22Rv1 (cell line): ENCODE measurements around the gene UBE2QL1.

ENCODE experiments used
- ZFX ChIP-seq: fragments of 450-650 bp; IDR thresholded peaks from 2 replicates; pipeline ENCODE4 v1.6.1; 2017; ENCODE audit warnings: antibody characterized with exemption, borderline replicate concordance
- TF ChIP-seq, protein P1 (sequence below): fragments of 450-650 bp; IDR thresholded peaks from 2 replicates; pipeline ENCODE4 v1.5.1; 2017; ENCODE audit warnings: mild to moderate bottlenecking

- TF ChIP-seq, protein P1, sequence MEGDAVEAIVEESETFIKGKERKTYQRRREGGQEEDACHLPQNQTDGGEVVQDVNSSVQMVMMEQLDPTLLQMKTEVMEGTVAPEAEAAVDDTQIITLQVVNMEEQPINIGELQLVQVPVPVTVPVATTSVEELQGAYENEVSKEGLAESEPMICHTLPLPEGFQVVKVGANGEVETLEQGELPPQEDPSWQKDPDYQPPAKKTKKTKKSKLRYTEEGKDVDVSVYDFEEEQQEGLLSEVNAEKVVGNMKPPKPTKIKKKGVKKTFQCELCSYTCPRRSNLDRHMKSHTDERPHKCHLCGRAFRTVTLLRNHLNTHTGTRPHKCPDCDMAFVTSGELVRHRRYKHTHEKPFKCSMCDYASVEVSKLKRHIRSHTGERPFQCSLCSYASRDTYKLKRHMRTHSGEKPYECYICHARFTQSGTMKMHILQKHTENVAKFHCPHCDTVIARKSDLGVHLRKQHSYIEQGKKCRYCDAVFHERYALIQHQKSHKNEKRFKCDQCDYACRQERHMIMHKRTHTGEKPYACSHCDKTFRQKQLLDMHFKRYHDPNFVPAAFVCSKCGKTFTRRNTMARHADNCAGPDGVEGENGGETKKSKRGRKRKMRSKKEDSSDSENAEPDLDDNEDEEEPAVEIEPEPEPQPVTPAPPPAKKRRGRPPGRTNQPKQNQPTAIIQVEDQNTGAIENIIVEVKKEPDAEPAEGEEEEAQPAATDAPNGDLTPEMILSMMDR, result no peak
- TF ChIP-seq ZFX, result no peak
Observed at GRCh38 chr5:6459896-6460295, 11.2 kb downstream of the UBE2QL1 start.
